Measurements from ENCODE around the gene ABCC8.

The ABCC8 gene

GRCh38 chr11:17384002-17384511 is 92.6 kb downstream of the ABCC8 start:
- DNase-seq: no peak

GRCh38 chr11:17383461-17383860 is 93.2 kb downstream of the ABCC8 start:
- DNase-seq: no peak

DNA sequence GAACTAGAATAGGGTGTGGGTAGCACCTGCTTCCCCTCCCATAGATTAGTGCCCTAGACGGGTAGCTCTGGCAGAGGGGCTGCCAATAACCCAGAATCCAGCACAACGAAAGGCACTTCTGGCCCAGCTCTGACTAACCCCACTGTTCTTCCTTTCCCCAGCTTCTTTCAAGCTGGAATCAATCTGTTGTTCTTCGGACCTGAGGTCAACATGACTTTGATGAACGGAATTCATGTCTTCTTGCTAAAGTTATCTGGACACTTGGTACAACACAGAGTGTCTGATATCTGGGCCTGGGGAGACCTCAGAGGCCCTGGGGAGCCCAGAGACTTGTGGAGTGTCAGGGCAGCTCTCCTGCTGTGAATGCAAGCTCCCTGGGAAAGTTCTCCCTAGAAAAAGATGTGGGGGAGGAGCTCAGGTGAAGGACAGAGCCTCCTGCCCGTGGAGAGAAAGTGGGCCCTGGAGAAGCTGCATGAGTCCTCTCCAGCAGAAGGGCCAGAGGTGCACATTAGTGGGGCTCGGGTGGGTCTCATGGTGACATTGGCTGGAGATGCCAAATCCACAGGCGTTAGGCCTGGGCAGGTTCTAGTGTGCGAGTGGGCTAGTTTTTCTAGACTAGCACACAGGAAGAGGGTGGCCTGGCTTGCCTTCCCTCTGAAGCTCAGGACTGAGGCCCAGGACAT is 94.5 kb downstream of the ABCC8 start:
- no peak for DNase-seq

- no peak for DNase-seq
Measured at GRCh38 chr11:17381156-17381555, 95.5 kb downstream of the ABCC8 start.

DNA sequence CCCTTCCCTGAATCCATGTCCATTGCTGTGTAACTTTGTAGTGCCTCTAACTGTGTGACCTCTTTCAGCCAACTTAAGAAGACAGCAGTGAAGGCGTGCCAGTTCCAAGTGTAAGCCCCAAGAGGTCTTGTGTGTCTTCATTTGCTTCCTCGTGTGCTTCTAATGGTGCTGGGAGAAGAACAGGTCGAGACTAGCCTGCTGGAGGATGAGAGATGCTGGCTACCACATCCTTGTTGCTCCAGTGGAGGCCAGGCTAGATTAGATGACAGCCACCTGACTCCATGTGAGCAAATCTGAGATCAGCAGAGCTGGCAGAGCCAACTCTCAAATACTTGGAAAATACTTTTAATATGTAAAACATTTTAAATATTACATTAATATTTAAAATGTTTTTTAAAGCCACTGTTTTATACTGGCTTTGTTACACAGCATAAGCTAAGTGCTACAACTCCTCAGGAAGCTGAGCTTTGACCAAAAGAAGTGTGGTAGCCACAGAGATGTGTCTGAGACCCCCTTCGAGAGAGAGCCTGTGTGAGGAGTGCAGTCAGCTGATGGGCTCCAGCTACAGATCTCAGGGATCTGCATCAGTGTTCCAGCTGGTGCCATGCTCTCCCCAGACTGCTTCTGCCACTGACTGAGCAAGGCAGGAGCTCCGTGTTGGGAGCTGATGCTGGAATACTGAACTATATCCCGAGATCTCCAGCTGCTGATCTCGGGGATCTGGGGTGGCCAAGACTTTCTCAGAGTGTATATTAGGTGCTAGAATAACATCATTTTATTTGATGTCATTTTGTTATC is 97.1 kb downstream of the ABCC8 start:
- DNase-seq: no peak

DNA sequence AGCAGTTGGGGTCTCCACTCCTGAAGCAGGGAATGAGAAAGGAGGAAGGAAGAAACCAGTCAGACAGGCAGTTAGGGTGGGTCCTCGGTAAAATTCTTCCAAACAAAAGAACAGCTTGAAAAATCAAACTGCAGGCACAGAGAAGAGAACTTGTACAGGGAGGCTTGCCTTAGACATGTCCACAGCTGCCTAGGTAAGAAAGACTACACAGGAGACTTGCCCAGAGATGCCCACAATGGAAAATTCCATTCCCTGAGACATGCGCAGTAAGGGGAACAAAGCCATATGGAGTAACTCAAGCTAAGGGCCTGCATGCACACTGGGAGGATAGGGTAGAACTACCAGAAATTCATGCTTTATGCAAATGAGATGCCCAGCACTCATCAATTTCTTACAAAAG is 98.0 kb downstream of the ABCC8 start:
- DNase-seq: no peak

DNA sequence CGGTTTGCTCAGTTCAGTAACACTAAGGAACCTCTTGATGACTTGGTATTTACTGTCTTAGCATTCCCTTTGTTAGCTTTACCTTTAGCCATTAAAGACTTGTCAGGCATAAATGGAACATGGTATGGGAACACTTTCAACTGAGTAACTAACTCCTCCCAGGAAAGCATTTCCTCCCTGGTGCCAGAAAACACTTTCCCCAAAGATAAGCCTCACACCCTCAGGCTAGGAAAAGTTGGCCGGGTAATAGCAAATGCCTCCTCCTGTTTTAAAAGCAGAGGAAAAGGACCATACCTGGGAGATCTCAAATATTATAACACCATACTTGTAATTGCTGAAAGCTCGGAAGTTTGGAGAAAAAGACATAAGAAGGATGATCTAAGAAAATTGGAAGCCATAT is 100.2 kb downstream of the ABCC8 start:
- DNase-seq: no peak

GRCh38 chr11:17375547-17375946 is 101.1 kb downstream of the ABCC8 start:
- DNase-seq: no peak

DNA sequence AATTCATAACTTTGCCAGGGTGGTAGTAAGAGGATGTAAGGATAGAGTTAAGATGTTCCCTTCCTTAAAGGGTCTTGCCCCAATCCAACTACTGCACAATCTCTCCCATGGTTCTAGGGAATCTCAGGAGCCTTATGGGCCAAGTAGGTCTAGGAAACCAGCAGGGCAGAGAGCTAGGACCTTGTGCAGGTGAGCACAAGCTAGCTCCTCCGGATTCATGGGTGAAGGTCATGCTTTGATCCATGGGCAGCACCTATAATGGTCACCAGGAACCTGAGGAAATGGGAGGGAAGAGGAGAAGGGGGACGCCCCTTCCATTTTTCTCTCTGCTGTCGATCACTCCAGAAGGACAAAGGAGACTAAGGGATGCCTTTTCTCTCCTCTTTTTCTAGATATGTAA is 105.0 kb downstream of the ABCC8 start:
- DNase-seq: no peak

GRCh38 chr11:17369684-17370243 is 106.9 kb downstream of the ABCC8 start:
- no peak for DNase-seq

GRCh38 chr11:17369094-17369493 is 107.6 kb downstream of the ABCC8 start:
- DNase-seq: no peak

DNA sequence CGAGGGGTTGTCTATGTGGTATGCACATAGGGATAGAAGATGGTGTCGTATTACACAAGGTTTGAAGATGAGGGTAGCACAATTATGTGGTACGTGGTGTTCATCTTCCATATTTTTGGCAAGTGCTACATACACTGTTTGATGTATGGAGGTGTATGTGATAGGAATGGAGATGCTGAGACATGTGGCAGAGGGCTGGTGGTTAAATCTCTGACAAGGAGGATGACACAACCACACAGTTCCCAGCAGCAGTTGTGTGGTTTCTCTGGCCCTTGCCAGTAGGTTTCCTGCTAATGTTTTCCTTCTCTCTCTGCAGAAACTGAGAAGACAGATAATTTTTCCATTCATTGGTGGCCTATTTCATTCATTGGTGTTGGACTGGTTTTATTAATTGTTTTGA is 108.1 kb downstream of the ABCC8 start:
- no peak for DNase-seq

DNA sequence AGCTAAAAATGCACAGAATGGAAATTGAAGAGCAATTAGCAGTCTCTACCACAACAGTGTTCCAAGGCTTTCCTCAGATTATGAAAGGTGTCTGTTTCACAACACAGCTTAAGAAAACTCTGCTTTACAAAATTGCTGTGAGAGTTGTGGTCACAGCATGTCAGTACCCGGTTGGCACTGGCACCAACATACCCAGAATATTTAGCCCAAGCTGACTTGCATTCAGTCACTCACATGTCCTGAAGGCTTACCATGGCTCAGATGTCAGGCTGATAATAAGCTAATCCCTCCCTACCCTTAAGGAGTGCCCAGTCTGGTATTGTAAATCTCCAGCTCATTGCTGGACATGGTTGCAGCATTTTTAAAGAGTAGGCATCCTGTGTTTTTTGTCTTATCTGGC is 110.2 kb downstream of the ABCC8 start:
- no peak for DNase-seq

DNA sequence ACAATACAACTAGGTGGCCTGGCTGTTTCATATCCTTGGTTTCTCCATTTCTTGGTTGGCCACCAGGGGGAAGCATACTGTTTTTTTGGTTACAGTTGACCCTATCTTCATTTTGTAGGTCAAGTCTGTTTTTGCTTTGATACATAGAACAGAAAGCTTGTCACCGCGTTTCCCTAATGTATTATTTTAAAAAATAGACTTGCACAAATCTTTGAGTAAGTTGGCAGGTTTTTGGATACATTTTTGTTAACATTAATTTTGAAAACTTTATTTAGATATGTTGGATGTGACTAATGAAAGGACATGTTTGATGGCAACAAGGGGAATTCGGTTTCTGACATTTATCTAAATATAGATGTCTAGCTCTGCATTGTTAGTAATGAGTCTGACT is 122.0 kb downstream of the ABCC8 start:
- peak; percentile 7 for DNase-seq

GRCh38 chr11:17353821-17354600 is 122.6 kb downstream of the ABCC8 start:
- no peak for DNase-seq

GRCh38 chr11:17352950-17353820 is 123.5 kb downstream of the ABCC8 start:
- DNase-seq: no peak

- no peak for DNase-seq
Measured at GRCh38 chr11:17351510-17352176, 125.0 kb downstream of the ABCC8 start, which contains the start of gene NCR3LG1. NCR3LG1 (plus strand) TSS chr11:17351800; CDS start chr11:17351970, 170 bp downstream.

DNA sequence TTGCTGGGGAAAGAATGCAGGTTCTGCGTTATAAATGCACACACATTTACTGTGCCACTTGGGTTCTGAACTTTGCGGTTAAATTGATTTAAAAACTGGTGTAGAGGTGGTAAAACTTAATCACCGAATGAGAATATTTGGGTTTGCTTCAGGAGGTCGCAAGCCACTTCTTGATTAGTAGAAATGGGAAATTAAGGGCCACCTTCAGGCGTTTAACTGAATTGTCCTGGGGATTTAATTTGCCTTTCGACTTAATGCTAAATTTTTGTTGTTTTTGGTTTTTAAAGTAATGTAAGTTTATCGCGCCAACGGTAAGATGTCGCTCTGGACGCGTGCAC is 125.5 kb downstream of the ABCC8 start:
- DNase-seq: no peak

DNA sequence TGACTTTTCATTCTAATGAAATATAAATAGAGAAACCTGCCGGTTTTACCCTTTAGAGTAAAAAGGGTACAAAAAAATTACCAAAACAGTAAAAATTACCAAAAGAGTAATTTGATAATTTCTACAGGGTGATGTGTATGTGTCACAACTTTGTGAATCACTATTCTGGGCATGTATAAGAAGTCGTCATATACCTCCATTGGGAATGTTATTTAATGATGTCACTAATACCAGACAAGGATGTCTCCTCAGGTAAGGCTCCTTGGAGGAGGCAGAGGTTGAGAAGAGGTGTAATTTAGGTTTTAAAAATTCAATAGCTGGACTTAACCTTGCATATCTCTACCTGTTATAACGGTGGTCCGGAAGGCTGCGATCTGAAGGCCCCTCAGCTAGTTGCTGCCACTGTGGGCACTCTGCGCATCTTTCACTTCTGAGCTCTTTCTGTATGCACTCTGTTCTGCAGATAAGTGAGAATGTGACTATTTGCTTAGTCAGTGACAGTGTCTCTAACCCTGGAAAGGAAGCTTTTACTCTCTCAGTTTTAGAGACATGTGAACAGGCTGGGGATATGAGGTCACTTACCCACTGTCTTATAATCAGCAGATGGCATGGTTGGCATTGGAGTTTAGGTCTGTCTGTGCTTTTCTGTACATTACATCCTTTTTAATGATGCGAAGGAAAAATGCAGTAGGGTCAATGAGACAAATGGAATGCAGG is 126.0 kb downstream of the ABCC8 start:
- no peak for DNase-seq

- no peak for DNase-seq
Measured at GRCh38 chr11:17347676-17348075, 129.0 kb downstream of the ABCC8 start.

DNA sequence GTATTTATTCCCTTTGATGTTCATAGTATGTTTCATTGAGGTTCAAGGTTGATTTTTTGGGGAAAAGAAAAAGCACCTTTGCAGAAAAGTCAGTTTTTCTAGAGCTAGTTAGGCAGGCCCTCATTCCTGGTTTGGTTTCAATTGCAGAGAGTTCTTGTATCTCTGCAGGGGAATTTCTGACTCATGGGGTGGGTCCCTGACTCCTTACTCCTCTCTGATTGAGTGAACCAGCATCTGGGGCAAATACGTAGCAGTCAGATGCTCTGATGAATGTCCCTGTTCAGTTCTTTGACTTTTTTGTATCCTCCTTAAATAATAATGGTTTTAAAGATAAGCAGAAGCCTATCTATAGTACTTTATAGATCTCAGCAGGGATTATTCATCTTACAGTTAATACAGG is 132.7 kb downstream of the ABCC8 start:
- no peak for DNase-seq
